ENCODE measurements around the gene WDR72.

- no peak for TF ChIP-seq POLR2A (IDR thresholded peaks at IDR 0.05)
- no peak for TF ChIP-seq CTCF (IDR thresholded peaks at IDR 0.05)
- no peak for TF ChIP-seq EP300 (IDR thresholded peaks at IDR 0.05)
Measured at GRCh38 chr15:53627279-53627678, 132.2 kb downstream of the WDR72 start.
